K562 (cell line): ENCODE data around the gene DCTD. TPM values are rescaled to one million over a fixed set of nuclear protein-coding genes. Genes with fewer than 3 reads are reported as not detected.

Source experiments
- ATAC-seq: fragments of 200-7000 bp; cut with Tn5 transposase; 3 replicates; pipeline ENCODE4 v1.9.1; 2020; ENCODE audit warnings: moderate library complexity
- BruUV-seq: library from RNA; stranded (reverse); fragments of 400-500 nt; replicated peaks from 2 replicates; lab custom pipeline; 2021; lab: Mats Ljungman, UMichigan
- CTCF ChIA-PET: fragments of 300-600 bp; formaldehyde crosslinking; extraction: SDS; loops from one replicate; lab custom pipeline; 2021; ENCODE audit warnings: low intra/inter-chr PET ratio; lab: Yijun Ruan, JAX
- POLR2A ChIA-PET: fragments of 300-600, 350-650 bp; sonication (Branson Sonifier 250); formaldehyde crosslinking; extraction: SDS; loops from one replicate; lab custom pipeline; 2021; ENCODE audit warnings: antibody characterized with exemption, inconsistent platforms; lab: Yijun Ruan, JAX
- DNase-seq, 4 experiments: peaks; one replicate each; pipeline versions ENCODE4 v3.0.0 to v3.0.0-alpha.2; 2011 to 2018; ENCODE audit warnings: low spot score in 3 of 4, mixed read lengths in 3 of 4; ENCODE audit errors: extremely low read depth in 1 of 4
- FAIRE-seq: peaks from 2 replicates; lab custom pipeline; 2011; peaks lifted over from hg19 to GRCh38; lab: Jason Lieb, UNC
- H2AFZ ChIP-seq: 2 replicates; pipeline ENCODE4 v1.6.0; 2011; ENCODE audit warnings: low read depth, low read length, control low read depth, inconsistent platforms
- H3K27ac ChIP-seq: fragments of 200-600 bp; 3 replicates; pipeline ENCODE4 v1.8.0; 2011; ENCODE audit warnings: low read depth, mild to moderate bottlenecking, control low read depth, inconsistent platforms, low read length, moderate library complexity, mixed read lengths; ENCODE audit errors: extremely low read depth
- H3K27me3 ChIP-seq, 2 experiments: fragments of 300-600 bp in 1 of 2; 2 replicates in 1 of 2; 3 replicates in 1 of 2; pipeline versions ENCODE4 v1.6.0 to v1.8.0; 2011; ENCODE audit warnings: inconsistent platforms in 2 of 2, low read length in 2 of 2, mild to moderate bottlenecking in 1 of 2, mixed read lengths in 1 of 2, moderate library complexity in 1 of 2; ENCODE audit not compliant: control insufficient read depth in 2 of 2, insufficient read depth in 2 of 2
- H3K36me3 ChIP-seq: fragments of 300-600 bp; 3 replicates; pipeline ENCODE4 v1.8.0; 2011; ENCODE audit warnings: mild to moderate bottlenecking, low read length, inconsistent platforms; ENCODE audit not compliant: control insufficient read depth, insufficient read depth
- H3K4me1 ChIP-seq, 2 experiments: fragments of 200-600 bp in 1 of 2; replicated peaks in 1 of 2; 2 replicates in 1 of 2; 3 replicates in 1 of 2; pipeline versions ENCODE4 v1.5.1 to v1.8.0; 2011; ENCODE audit warnings: inconsistent platforms in 2 of 2, low read length in 2 of 2, mild to moderate bottlenecking in 1 of 2, mixed read lengths in 1 of 2, moderate library complexity in 1 of 2; ENCODE audit not compliant: control insufficient read depth in 2 of 2, insufficient read depth in 2 of 2
- H3K4me2 ChIP-seq: 2 replicates; pipeline ENCODE4 v1.6.1; 2011; ENCODE audit warnings: low read length, control low read depth, inconsistent platforms, mixed read lengths; ENCODE audit not compliant: insufficient read depth
- H3K4me3 ChIP-seq: fragments of 200-600 bp; sonication (generic), shearing (Covaris generic); 2 replicates; pipeline ENCODE4 v1.5.1; 2016; ENCODE audit warnings: control low read depth, inconsistent platforms
- H3K79me2 ChIP-seq: fragments of 200-600 bp; 3 replicates; pipeline ENCODE4 v1.8.0; 2011; ENCODE audit warnings: low read length, inconsistent platforms; ENCODE audit not compliant: control insufficient read depth, insufficient read depth
- H3K9ac ChIP-seq, 2 experiments: 2 replicates each; pipeline versions ENCODE4 v1.6.0 to v1.6.1; 2011; ENCODE audit warnings: low read depth in 2 of 2, low read length in 2 of 2, control low read depth in 1 of 2, inconsistent platforms in 1 of 2, mild to moderate bottlenecking in 1 of 2, mixed read lengths in 1 of 2; ENCODE audit not compliant: insufficient read depth in 1 of 2
- H3K9me1 ChIP-seq: one replicate; pipeline ENCODE4 v1.6.0; 2011; ENCODE audit warnings: inconsistent platforms, mild to moderate bottlenecking, low read length, moderate library complexity; ENCODE audit not compliant: control insufficient read depth, insufficient read depth
- H3K9me3 ChIP-seq: replicated peaks from 2 replicates; pipeline ENCODE4 v1.5.1; 2011; ENCODE audit warnings: low read depth, low read length, inconsistent platforms; ENCODE audit not compliant: control insufficient read depth, insufficient read depth
- H4K20me1 ChIP-seq: replicated peaks from 2 replicates; pipeline ENCODE4 v1.6.1; 2011; ENCODE audit warnings: low read length, inconsistent platforms, mixed read lengths; ENCODE audit not compliant: control insufficient read depth, insufficient read depth
- KLF1 ChIP-seq: fragments of 450-650 bp; IDR thresholded peaks from 2 replicates; pipeline ENCODE4 v1.6.1; 2016; ENCODE audit warnings: missing genetic modification characterization, missing compliant biosample characterization
- PPARD ChIP-seq: fragments of 250-450 bp; sonication (Bioruptor Pico); IDR thresholded peaks from 2 replicates; pipeline ENCODE4 v1.8.0; 2022; ENCODE audit warnings: inconsistent platforms, mild to moderate bottlenecking, moderate library complexity
- ZNF592 ChIP-seq: fragments of 450-650 bp; IDR thresholded peaks from 2 replicates; pipeline ENCODE4 v1.6.1; 2017; ENCODE audit warnings: antibody characterized with exemption, mild to moderate bottlenecking
- ZNF77 ChIP-seq: fragments of 250-450 bp; sonication (Bioruptor Pico); IDR thresholded peaks from 2 replicates; pipeline ENCODE4 v1.5.0; 2020
- WGBS: fragments of 100-300 bp; shearing (Covaris generic); methylation state at CpG from one replicate; pipeline ENCODE4 v1.1.6; 2016; ENCODE audit warnings: low coverage, mixed read lengths; ENCODE audit not compliant: insufficient coverage; ENCODE audit errors: missing lambda C conversion rate; 5-methylcytosine and 5-hydroxymethylcytosine counted together
- in situ Hi-C: fragments of 300-500 bp; cut with MboI; formaldehyde crosslinking; loops from 4 replicates; pipeline ENCODE4 v1.15.0; 2018; ENCODE audit warnings: inconsistent platforms, mixed read lengths
- intact Hi-C: fragments of 100-400 bp; cut with micrococcal nuclease; formaldehyde crosslinking; loops from 2 replicates; pipeline ENCODE4 v1.14.2; 2022
- polyA plus RNA-seq, 8 experiments: library from polyadenylated mRNA; depleted of rRNA in 4 of 8; stranded (reverse) in 5 of 8; unstranded in 3 of 8; fragments of >200 nt; fragmentation: Nextera tagmentation in 2 of 8; fragmentation: Illumina TruSeq in 1 of 8; extraction: Ambion mirVana in 2 of 8; extraction: Trizol in 1 of 8; gene quantifications; 2 replicates each; pipeline versions ENCODE4 v1.2.1 to v1.2.3, GENCODE V29; 2011 to 2014; ENCODE audit warnings: inconsistent platforms in 1 of 8, missing spikeins in 1 of 8
- total RNA-seq, 7 experiments: library from RNA; depleted of rRNA in 6 of 7; stranded (reverse); fragments of >200 nt in 6 of 7; fragmentation: Illumina TruSeq in 2 of 7; extraction: Trizol in 2 of 7; gene quantifications; 2 replicates each; pipeline versions ENCODE4 v1.2.1 to v1.2.3, GENCODE V29; 2011 to 2021; ENCODE audit warnings: low replicate concordance in 1 of 7

The DCTD gene
- total and polyA plus RNA-seq, 9 of the 15 experiments (the other 6 are each of a cell fraction or from before 2014, with no cell fraction given), result 38.7 to 114 (median 76.5) TPM

DNA sequence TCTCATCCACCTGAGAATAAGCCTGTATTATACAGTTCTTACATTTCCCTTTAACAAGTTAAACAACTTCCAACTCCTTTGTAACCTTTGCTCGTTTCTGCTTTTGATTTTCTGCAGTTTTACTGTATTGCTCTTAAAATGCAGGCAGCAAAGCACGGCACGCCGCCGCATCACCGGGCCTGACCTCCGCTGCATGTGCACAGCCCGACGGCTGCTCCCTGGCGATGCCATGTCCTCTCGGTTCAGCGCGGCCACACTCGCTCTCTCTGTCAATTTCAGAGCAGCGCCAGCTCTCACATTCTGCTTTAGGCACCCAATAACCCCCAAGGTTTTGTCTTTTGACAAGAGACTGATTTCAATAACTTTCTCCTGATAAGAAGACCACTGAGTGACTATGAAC lies 60.3 kb downstream of the DCTD start:
- CTCF ChIA-PET, result no interaction called here
- intact Hi-C loops, result no loop called here
- Histone ChIP-seq H3K4me1 (peaks cover 0 to 3% of the 10 kb centered on the region in 2 experiments; a peak in 1 of 5 replicates), H3K27ac (no peak overlapping the region), H3K9ac (no peak overlapping the region), H3K9me1 (no peaks in the 10 kb centered on the region), H3K9me3 (peaks cover 2% of the 10 kb centered on the region; the same call in 1 of the 2 replicates), H3K4me3 (no peak overlapping the region), H3K27me3 (peaks cover 33 to 73% of the 10 kb centered on the region in 2 experiments), H3K36me3 (no peaks in the 10 kb centered on the region), H2AFZ (no peak overlapping the region), H3K4me2 (no peak overlapping the region), H3K79me2 (no peaks in the 10 kb centered on the region), H4K20me1 (no peaks in the 10 kb centered on the region)
- 9% methylated on average over 15 of the region's 15 CpGs for WGBS
- TF ChIP-seq PPARD (CRISPR knock-in tag) (no peak), KLF1 (tag) (no peak), ZNF77 (CRISPR knock-in tag) (no peak), ZNF592 (no peak)
- no TSS peak for BruUV-seq
- DNase-seq, result no peak
- POLR2A ChIA-PET, result interaction anchor here (1.2 kb wide), 1 partner anchor 12 kb away, joined by 3 read pairs; no protein-coding TSS in a partner anchor
- in situ Hi-C loops, result no loop called here
- FAIRE-seq, result no peak
- ATAC-seq, result peak; percentile 40; the same call in 2 of the 3 replicates
